ENCODE results near the gene MAP1LC3B2.

MAP1LC3B2 gene

DNA sequence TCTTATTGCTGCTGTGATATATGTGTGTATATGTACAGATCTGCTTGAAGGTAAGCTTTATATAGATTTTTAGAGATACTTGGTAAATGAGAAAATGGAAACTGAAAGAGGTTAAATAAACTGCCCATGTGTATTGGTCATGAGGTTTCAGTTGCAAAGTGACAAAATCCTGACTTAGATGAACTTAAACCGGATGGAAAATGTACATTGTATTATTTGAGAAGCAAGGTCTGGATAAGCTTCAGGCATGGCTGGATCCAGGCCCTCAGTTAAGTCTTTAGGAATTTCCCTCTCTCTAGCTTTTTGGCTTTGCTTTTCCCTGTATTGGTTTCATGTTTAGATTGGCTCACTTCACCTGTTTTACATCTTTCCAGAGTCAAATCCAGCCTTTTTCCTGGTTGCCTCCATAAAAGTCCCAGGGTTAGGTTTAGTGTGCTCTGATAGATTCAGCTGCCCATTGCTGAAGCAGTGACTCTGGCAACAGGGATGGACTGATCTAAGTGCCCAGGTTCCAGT is 21.0 kb upstream of the MAP1LC3B2 start:
- no peak for DNase-seq (ENCODE audit: low read depth)

DNA sequence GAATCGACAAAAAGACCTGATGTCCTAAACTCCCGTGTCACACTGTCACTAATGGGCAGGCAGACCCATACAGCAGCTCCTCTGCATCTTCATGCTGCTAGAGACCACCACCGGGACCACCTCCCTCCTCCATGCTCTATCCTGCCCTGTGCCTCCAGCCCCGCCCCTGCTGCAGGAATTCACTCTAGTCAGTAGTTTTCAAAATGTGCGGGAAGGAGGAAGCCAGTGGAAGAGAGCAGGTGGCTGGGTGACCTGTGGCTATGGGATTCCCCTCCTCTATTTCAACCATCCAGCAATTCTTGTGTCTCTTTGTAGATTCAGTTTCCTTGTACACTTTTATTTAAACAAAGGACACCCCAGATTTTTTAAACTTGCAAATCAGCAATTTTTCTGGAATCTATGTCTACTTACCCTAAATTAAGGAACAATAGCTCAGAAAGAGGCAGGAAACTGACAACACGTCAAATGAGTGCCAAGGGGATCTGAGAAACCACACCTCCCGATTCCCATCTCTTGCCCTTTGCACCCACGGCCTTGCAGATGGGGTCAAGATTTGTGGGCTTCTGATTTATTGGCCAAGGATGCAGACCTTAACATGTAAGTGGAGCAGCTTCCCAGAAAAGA is 20.4 kb upstream of the MAP1LC3B2 start:
- no peak for DNase-seq (ENCODE audit: low read depth)

DNA sequence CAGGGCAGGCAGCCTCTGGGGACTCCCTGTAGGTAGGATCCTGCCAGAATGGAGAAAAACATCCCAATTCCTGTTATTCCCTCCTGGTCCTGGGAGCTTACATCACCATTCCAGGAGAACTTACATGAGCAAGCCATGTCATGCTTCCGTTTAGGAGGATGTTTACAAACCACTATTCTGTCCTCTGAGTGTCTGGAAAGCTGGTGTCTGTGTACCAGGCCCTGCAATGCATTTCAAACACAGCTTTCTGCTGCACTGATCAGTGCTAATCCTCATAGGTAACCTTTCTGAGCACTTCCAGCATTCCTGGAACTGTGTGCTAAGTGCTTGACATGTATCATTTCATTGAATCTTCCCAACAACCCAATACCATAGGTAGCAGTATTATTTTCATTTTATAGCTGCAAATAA is 19.8 kb upstream of the MAP1LC3B2 start:
- DNase-seq (ENCODE audit: low read depth), result peak; percentile 25

DNA sequence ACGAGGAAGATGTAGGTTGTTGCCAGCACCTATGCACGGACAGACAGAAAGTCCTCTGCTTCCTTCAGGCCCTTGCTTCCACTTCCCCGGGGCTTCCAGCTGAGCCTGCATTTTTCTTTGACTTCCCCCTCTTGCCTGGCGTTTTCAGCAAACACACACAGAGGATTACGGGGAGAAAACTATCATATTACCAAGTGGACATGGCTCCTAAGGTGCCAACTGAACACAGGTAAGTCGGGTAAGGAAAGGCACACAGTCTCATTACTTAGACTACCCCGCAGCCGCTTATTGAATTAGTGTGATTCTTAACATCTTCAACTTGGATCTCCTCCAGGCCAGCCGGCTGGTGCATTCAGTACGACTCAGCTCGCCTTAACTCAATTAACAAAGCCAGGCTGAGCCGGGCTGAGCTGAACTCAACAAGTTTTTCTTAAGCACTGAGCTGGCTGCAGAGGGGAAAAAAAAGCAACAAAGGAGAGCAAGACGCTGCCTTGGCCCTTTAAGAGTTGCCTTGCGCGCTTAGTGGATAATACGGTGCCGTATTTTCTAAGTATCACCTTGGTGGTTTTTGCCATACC is 19.2 kb upstream of the MAP1LC3B2 start:
- peak; percentile 63 for DNase-seq (ENCODE audit: low read depth)

GRCh38 chr12:116540622-116541152 is 18.5 kb upstream of the MAP1LC3B2 start:
- DNase-seq (ENCODE audit: low read depth), result no peak

- DNase-seq (ENCODE audit: low read depth), result no peak
Observed at GRCh38 chr12:116541547-116542344, 17.4 kb upstream of the MAP1LC3B2 start.

DNA sequence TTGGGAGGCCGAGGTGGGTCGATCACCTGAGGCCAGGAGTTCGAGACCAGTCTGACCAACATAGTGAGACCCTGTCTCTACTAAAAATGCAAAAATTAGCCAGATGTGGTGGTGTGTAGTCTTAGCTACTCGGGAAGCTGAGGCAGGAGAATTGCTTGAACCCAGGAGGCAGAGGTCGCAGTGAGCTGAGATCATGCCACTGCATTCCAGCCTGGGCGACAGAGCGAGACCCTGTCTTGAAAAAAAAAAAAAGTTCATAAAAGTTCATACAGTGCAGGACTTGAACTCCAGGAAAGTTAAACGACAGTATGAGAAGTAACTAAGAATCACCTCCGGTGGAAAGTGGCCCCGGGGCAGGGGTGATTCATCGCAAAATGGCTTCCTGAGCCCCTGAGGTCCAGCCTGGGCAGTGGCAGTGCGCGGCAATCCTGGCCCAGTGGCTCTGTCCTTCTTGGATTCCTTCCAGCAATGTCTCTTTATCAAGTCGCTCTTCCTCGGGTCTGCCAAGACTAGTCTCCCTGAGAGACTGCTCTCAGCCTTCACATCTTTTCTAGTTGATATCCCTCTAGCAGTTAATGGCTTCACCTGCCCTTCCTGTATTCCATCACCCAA is 16.7 kb upstream of the MAP1LC3B2 start:
- no peak for DNase-seq (ENCODE audit: low read depth)

- DNase-seq (ENCODE audit: low read depth), result peak; percentile 31
Observed at GRCh38 chr12:116544656-116545055, 14.5 kb upstream of the MAP1LC3B2 start.

DNA sequence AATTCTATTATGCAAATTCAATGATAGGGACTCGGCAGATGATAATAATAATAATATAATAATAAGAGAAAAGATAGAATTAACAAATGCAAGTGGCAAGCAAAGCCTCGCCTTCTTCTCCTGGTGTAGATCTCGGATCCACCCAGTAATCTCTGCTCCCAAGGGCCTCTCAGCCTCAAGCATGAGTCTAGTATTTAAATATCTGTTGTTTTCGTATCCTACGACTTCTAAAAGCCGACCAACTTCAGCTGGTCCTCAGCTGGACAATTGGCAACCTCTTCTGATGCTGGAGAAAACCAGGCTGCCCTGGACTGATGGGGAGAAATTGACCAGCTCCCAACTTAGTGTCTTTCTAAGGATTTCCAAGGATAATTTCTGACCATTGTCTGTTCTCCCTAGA is 14.0 kb upstream of the MAP1LC3B2 start:
- DNase-seq (ENCODE audit: low read depth), result no peak

DNA sequence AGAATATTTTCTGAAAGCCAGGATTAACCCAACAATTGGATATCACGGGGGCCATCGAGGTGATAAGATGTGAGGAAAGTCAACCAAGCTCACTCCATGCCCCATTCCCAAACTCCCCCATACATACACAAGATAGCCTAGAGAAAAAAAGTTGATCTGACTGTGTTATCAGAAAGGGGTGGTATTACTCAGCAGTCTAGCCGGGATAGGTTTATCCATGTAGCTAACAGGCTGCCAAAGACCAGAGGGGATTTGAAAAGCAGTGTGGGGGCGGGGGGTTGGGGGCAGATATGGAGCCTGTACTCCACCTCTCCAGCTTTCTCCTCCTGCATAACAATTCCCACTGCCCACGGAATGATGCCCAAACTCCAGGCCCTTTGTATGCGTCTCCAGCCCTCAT is 13.2 kb upstream of the MAP1LC3B2 start:
- no peak for DNase-seq (ENCODE audit: low read depth)

GRCh38 chr12:116547955-116548501 is 11.2 kb upstream of the MAP1LC3B2 start:
- peak; percentile 28 for DNase-seq (ENCODE audit: low read depth)

- no peak for DNase-seq (ENCODE audit: low read depth)
Observed at GRCh38 chr12:116549993-116550392, 9.2 kb upstream of the MAP1LC3B2 start.

GRCh38 chr12:116551151-116551550 is 8.0 kb upstream of the MAP1LC3B2 start:
- no peak for DNase-seq (ENCODE audit: low read depth)

GRCh38 chr12:116551619-116551951 is 7.6 kb upstream of the MAP1LC3B2 start:
- DNase-seq (ENCODE audit: low read depth), result no peak

DNA sequence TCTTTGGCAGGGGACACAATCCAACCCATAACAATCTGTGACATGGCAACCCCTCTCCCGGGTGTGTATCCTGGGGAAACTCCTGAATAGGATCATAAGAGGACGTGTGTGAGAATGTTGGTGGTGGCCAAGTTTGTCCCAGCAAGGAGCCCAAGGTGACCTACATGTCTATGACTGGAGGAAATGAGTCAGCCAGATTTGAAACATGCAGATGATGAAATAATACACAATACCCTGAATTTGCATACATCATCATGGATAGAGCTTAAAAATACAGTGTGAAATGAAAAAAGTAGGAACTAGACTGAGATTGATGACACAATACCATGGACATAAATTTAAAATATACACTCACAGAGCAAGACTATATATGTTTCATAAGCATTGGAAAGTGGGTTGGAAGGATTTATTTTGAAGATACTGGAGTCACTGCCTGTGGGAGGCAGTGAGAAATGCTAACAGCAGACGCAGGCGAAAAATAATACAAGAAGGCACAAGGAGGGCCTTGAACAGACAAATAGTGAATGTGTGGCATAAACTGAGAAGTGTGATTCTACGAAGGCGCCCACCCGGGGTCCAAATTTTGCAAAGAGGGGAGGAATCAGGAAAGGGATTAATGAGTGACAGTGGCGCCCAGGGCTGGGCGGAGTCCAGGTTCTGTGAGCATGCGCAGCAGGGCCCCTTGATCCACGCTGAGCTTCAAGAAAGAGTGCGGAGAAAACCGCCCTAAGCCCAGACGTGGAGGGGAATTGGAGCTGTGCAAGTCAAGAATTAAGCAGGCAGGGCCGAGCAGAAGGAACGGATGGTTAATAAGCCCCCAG is 7.0 kb upstream of the MAP1LC3B2 start:
- peak; percentile 79 for DNase-seq (ENCODE audit: low read depth)

DNA sequence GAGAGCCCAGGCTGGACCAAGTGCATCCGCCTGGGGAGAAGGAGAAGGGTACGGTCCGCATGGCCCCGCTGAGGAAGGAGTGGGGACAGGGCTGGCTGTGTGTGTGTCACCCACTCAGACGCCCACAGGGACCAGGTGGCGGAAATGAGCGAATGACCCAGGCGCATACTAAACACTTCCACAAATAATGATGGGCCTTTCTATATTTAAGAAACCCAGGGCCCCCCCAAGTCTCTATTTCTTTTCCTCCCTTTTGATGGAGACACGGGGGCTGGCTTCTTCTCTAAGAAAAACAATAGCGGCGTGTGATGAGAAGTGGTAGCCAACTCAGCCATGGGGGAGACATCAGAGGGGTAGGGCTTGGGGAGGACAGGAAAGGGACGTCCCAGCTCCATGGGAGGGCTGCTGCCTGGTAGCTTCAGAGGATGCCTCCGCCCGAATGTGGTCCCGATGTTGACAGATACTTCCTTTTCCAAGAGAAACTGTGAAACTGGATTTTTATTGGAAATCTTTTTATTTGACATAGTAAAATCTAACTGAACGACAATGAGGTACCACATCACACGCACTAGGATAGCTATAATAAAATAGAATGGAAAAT is 6.3 kb upstream of the MAP1LC3B2 start:
- no peak for DNase-seq (ENCODE audit: low read depth)

DNA sequence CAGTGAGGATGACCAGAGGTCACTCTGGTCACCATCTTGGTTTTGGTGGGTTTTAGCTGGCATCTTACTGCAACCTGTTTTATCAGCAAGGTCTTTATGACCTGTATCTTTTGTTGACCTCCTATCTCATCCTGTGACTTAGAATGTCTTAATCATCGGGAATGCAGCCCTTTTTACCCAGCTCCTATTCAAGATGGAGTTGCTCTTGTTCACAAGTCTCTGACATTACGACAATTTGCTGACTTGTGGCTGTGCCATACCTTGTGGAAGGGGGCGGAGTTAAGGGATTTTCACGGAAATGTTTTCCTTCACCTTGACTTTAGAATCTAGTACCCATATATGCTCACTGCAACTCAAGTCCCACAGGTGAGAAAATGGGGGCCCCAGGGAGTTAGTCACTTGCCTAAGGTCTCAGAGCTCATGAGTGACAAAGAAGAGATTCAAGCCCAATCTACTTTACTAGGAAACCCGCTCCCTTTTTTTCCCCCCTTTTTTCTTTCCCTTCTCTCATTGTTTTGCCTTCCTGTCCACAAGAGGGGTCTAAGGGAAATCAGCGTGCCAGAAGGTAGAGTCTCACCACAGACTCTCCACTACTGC is 2.7 kb upstream of the MAP1LC3B2 start:
- DNase-seq (ENCODE audit: low read depth), result no peak

GRCh38 chr12:116556964-116557698 is 2.0 kb upstream of the MAP1LC3B2 start:
- no peak for DNase-seq (ENCODE audit: low read depth)

DNA sequence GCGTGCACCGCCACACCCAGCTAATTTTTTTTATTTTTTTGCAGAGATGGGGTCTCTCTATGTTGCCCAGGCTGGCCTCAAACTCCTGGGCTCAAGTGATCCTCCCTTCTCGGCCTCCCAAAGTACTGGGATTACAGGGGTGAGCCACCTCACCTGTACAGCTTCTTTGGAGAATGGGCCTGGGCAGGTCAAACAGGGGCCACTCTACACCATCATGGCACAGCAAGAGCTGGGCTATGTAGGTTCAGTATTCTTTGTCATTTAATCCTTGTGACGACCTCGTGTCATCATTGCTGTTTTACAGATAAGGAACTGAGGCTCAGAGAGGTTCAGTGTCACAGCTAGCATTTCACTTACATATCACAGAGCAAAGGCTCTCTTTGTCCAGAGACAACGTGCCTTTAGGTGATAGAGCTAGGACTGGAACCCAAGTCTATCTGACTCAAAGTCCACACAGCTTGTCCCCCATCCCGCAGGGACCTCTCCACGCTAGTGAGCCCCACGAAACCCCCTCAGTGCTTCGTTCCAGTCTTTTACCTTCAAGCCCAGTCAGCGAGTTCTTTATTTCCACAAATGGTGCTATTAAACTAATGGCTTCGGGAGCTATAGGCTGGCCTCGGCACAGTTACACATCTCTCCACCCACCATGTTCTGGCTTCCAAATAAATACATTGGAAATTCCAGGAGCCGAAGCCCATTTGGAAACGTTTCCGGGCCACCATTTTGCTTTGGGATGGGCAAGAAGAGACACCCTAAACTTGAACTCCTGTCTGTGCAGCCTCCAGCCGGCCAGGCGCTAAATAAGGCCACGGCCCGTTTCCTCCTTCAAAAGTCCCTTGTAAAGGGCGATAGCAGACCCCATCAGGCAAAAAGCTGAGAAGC is 660 bp upstream of the MAP1LC3B2 start:
- no peak for DNase-seq (ENCODE audit: low read depth)
